Nephron (organoid): ENCODE data around the gene SCMH1.
A peak's percentile ranks its signal among the peaks of the same experiment; 100 is the strongest.
"Not testable (repeated sequence)": the region's sequence is repeated elsewhere in the genome, so short reads cannot be mapped to it uniquely, and the experiment has no call there.

Experiments used
- H3K27ac Mint-ChIP-seq, 3 experiments: 2 replicates each; pipeline ENCODE4 v1.8.0; 2020; ENCODE audit warnings: mixed read lengths in 3 of 3, mild to moderate bottlenecking in 2 of 3, moderate library complexity in 1 of 3
- H3K27me3 Mint-ChIP-seq: 2 replicates; pipeline ENCODE4 v1.8.0; 2021; ENCODE audit warnings: low read depth, mild to moderate bottlenecking, moderate library complexity, mixed read lengths
- H3K36me3 Mint-ChIP-seq: 2 replicates; pipeline ENCODE4 v1.8.0; 2020; ENCODE audit warnings: low read depth, mixed read lengths
- H3K4me1 Mint-ChIP-seq: 2 replicates; pipeline ENCODE4 v1.8.0; 2020; ENCODE audit warnings: mixed read lengths
- H3K4me3 Mint-ChIP-seq, 3 experiments: 2 replicates each; pipeline ENCODE4 v1.8.0; 2020; ENCODE audit warnings: mild to moderate bottlenecking in 3 of 3, mixed read lengths in 3 of 3, moderate library complexity in 2 of 3
- H3K9me3 Mint-ChIP-seq: 2 replicates; pipeline ENCODE4 v1.8.0; 2020; ENCODE audit warnings: mixed read lengths
- TF ChIP-seq, protein P1 (sequence below), 3 experiments: fragments of 200-600 bp; sonication (generic); IDR thresholded peaks; one replicate each; pipeline ENCODE4 v1.5.0; 2021; ENCODE audit warnings: antibody characterized with exemption in 3 of 3; ENCODE audit not compliant: unreplicated experiment in 3 of 3

SCMH1 gene

DNA sequence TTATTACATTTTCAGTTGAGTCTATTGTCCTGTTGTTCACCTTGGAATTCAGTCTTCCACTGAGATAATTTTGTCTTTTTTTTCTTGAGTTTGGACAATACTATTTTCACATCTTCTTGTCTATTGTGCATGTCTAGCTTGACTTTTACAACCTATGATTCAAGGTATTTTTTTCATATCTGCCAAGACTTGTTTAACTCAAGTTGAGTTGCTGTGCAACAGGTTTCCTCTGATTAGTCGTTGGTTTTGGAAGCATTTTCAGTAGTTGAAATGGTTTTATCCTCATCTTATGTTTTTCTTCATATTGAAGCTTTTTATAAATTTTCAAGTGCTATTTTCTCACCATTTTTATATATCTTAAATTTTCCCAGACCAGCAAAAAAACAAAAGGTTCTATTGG is 103.6 kb downstream of the SCMH1 start:
- H3K4me3 Mint-ChIP-seq: no peak overlapping the region
- peaks cover 97% of the 10 kb centered on the region for H3K36me3 Mint-ChIP-seq
- TF ChIP-seq, protein P1, sequence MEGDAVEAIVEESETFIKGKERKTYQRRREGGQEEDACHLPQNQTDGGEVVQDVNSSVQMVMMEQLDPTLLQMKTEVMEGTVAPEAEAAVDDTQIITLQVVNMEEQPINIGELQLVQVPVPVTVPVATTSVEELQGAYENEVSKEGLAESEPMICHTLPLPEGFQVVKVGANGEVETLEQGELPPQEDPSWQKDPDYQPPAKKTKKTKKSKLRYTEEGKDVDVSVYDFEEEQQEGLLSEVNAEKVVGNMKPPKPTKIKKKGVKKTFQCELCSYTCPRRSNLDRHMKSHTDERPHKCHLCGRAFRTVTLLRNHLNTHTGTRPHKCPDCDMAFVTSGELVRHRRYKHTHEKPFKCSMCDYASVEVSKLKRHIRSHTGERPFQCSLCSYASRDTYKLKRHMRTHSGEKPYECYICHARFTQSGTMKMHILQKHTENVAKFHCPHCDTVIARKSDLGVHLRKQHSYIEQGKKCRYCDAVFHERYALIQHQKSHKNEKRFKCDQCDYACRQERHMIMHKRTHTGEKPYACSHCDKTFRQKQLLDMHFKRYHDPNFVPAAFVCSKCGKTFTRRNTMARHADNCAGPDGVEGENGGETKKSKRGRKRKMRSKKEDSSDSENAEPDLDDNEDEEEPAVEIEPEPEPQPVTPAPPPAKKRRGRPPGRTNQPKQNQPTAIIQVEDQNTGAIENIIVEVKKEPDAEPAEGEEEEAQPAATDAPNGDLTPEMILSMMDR (IDR thresholded peaks at IDR 0.05; ENCODE audit: unreplicated experiment in 3 of 3): no peak
- peaks cover 61% of the 10 kb centered on the region for H3K9me3 Mint-ChIP-seq
- H3K4me1 Mint-ChIP-seq: no peaks in the 10 kb centered on the region
- no peaks in the 10 kb centered on the region for H3K27me3 Mint-ChIP-seq
- H3K27ac Mint-ChIP-seq: no peak overlapping the region

DNA sequence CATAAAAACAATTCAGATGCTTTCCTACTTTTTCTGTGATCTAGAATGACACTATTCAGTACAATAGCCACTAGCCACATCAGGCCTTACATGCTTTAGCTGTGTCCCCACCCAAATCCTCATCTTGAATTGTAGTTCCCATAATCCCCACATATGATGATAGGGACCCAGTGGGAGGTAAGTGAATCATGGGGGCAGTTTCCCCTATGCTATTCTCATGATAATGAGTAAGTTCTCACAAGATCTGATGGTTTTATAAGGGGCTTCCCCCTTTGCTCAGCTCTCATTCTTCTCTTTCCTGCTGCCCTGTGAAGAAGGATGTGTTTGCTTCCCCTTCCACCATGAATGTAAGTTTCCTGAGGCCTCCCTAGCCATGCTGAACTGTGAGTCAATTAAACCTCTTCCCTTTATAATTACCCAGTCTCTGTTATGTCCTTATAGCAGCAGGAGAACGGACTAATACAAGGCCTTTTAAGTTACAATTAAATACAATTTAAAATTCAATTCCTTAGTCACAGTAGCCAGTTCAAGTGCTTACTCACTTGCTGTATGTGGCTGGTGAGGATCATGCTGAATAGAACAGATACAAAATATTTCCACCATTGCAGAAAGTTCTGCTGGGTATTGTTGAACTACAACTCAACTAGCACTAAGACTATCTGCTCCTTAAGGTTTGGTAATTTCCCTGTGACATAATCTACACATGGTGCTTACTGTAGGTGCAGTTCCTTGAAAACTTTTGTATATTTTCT is 106.7 kb downstream of the SCMH1 start:
- Mint-ChIP-seq H3K36me3 (peaks cover 92% of the 10 kb centered on the region), H3K4me3 (no peak overlapping the region), H3K4me1 (no peaks in the 10 kb centered on the region), H3K27ac (no peak overlapping the region), H3K27me3 (no peaks in the 10 kb centered on the region), H3K9me3 (peaks cover 58% of the 10 kb centered on the region)
- TF ChIP-seq, protein P1 (IDR thresholded peaks at IDR 0.05; ENCODE audit: unreplicated experiment in 3 of 3): no peak

DNA sequence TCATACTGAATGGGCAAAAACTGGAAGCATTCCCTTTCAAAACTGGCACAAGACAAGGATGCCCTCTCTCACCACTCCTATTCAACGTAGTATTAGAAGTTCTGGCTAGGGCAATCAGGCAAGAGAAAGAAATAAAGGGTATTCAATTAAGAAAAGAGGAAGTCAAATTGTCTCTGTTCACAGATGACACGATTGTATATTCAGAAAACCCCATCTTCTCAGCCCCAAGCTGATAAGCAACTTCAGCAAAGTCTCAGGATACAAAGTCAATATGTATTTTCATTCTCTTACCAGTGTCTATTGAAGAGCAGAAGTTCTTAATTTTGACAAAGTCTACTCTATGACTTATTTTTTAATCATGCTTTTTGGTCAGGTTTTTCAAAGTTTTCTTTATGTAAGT is 107.8 kb downstream of the SCMH1 start:
- H3K27ac Mint-ChIP-seq, H3K4me1 Mint-ChIP-seq, H3K27me3 Mint-ChIP-seq, H3K4me3 Mint-ChIP-seq: not testable (repeated sequence)
- Mint-ChIP-seq H3K36me3 (peaks cover 89% of the 10 kb centered on the region), H3K9me3 (peaks cover 53% of the 10 kb centered on the region)

DNA sequence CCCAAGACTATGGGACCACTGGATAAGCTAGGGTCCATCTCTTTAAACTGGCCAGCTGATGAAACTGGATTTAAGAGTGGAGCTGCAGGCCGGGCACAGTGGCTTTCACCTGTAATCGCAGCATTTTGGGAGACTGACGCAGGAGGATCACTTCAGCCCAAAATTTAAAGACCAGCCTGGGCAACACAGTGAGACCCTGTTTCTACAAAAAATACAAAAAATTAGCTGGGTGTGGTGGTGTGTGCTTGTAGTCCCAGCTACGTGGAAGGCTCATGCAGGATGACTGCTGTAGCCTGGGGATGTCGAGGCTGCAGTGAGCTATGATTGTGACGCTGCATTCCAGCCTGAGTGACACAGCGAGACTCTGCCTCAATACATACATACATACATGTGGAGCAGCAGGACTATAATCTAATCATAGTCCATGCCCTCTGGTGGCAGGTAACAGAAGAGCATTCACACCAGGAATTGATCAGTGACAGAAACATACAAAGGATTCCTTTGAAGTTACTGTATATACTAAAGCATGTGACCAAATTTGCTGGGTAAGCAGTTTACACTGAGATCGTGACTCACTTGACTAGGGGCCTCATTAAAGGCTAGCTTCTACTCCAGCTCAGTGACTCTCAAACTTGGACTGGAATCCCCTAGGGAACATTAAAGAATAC is 119.1 kb downstream of the SCMH1 start:
- Mint-ChIP-seq H3K27ac (peak overlapping the region; percentile 10 to 57 (median 31)), H3K27me3 (no peaks in the 10 kb centered on the region), H3K36me3 (peaks cover 24% of the 10 kb centered on the region), H3K4me3 (no peak overlapping the region), H3K4me1 (peaks cover 8% of the 10 kb centered on the region), H3K9me3 (no peaks in the 10 kb centered on the region)
- TF ChIP-seq, protein P1 (IDR thresholded peaks at IDR 0.05; ENCODE audit: unreplicated experiment in 3 of 3): peak; percentile 34 to 56 (median 42)

DNA sequence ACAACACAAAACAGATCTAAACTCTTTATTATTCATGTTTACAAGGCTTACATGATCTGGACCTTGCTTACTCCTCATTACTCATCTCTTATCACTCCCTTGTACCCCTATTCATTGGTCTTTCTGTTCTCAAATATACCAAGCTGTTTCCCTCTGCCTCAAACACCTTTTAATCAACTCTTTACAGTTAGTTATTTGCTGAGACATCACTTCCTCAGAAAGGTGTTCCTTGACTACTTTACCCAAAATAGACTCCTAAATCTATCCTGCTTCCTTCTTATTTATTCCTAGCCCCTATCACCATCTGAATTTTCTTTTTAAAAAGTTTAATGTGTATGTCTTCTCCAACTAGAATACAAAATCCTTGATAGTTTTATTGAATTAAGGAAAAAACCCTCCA is 120.0 kb downstream of the SCMH1 start:
- Mint-ChIP-seq H3K27ac (no peak overlapping the region), H3K4me3 (no peak overlapping the region), H3K4me1 (peaks cover 8% of the 10 kb centered on the region), H3K9me3 (no peaks in the 10 kb centered on the region), H3K36me3 (peaks cover 30% of the 10 kb centered on the region), H3K27me3 (no peaks in the 10 kb centered on the region)
- TF ChIP-seq, protein P1 (IDR thresholded peaks at IDR 0.05; ENCODE audit: unreplicated experiment in 3 of 3): no peak

DNA sequence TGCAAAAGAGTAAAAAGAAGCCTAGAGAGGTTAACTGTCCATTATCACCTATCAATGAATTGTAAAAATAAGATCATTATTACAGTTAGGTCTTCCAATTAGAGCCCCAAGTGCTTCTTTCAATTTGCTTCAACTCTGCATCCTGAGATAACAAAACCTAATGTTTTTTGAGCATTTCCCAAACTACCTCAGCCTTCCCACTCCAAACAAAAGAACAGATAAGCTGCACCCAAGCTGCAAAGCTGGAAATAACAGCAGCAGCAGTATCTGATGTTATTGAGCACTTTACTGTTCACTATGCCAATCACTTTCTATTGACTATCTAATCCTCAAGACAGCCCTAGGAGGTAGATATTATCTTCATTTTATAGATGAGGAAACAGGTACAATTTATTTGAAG is 123.5 kb downstream of the SCMH1 start:
- Mint-ChIP-seq H3K9me3 (no peaks in the 10 kb centered on the region), H3K36me3 (peaks cover 53% of the 10 kb centered on the region), H3K4me3 (no peak overlapping the region), H3K27me3 (no peaks in the 10 kb centered on the region), H3K4me1 (peaks cover 6% of the 10 kb centered on the region), H3K27ac (no peak overlapping the region)
- TF ChIP-seq, protein P1 (IDR thresholded peaks at IDR 0.05; ENCODE audit: unreplicated experiment in 3 of 3): no peak

DNA sequence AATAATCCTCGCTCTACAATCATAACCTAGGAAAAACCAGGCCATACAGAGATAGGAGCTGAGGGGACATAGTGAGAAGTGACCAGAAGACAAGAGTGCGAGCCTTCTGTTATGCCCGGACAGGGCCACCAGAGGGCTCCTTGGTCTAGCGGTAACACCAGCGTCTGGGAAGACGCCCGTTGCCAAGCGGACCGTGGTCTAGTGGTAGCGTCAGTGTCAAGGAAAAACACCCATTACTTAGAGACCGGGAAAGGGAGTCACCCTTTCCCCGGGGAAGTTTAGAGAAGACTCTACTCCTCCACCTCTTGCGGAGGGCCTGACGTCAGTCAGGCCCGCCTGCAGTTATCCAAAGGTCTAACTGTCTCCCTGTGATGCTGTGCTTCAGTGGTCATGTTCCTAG is 124.9 kb downstream of the SCMH1 start:
- H3K9me3 Mint-ChIP-seq, H3K27ac Mint-ChIP-seq, H3K4me3 Mint-ChIP-seq, H3K27me3 Mint-ChIP-seq, H3K4me1 Mint-ChIP-seq: not testable (repeated sequence)
- peaks cover 60% of the 10 kb centered on the region for H3K36me3 Mint-ChIP-seq
